Vagina (tissue), 2 donors: Measurements from ENCODE around the gene RGS3. TPM values are rescaled to one million over a fixed set of nuclear protein-coding genes. Genes with fewer than 3 reads are reported as not detected.
"Not testable (repeated sequence)": the region's sequence is repeated elsewhere in the genome, so short reads cannot be mapped to it uniquely, and the experiment has no call there.

Source experiments
- DNase-seq, 2 donors: peaks; one replicate each; pipeline ENCODE4 v3.0.0-alpha.2; 2017; ENCODE audit errors: extremely low spot score in 2 of 2
- H3K27ac ChIP-seq: fragments of 200-600 bp; sonication (generic); one replicate; pipeline ENCODE4 v1.5.1; 2019
- H3K27me3 ChIP-seq: fragments of 200-600 bp; sonication (generic); one replicate; pipeline ENCODE4 v1.5.1; 2019
- H3K36me3 ChIP-seq, 2 donors: fragments of 200-600 bp; sonication (generic); one replicate each; pipeline ENCODE4 v1.5.1; 2017 to 2019
- H3K4me1 ChIP-seq: fragments of 200-600 bp; sonication (generic); one replicate; pipeline ENCODE4 v1.5.1; 2019
- H3K4me3 ChIP-seq, 2 donors: fragments of 200-600 bp; sonication (generic); 1 replicate in 1 of 2; 2 replicates in 1 of 2; pipeline ENCODE4 v1.5.1; 2016 to 2019
- H3K9me3 ChIP-seq: fragments of 200-600 bp; sonication (generic); one replicate; pipeline ENCODE4 v1.5.1; 2019
- POLR2A ChIP-seq, 2 donors: fragments of 450-650 bp; IDR thresholded peaks; one replicate each; pipeline ENCODE4 v1.6.1; 2017; ENCODE audit warnings: antibody characterized with exemption in 2 of 2, mild to moderate bottlenecking in 2 of 2, moderate library complexity in 2 of 2
- POLR2AphosphoS5 ChIP-seq, 2 donors: sonication (generic); formaldehyde crosslinking; IDR thresholded peaks; one replicate each; pipeline ENCODE4 v1.9.0; 2017; ENCODE audit warnings: antibody characterized with exemption in 2 of 2, mild to moderate bottlenecking in 2 of 2, low read depth in 1 of 2; ENCODE audit not compliant: insufficient read depth in 1 of 2
- intact Hi-C: fragments of 100-400 bp; cut with DNase I; formaldehyde crosslinking; loops from one replicate; pipeline ENCODE4 v1.15.1; 2023
- total RNA-seq: library from RNA; depleted of rRNA; stranded (reverse); fragments of >200 nt; gene quantifications from one replicate; pipeline ENCODE4 v1.2.3, GENCODE V29; 2016
- TF ChIP-seq, protein P1 (sequence below), 3 experiments: fragments of 450-650 bp in 2 of 3; fragments of 200-600 bp in 1 of 3; sonication (generic) in 1 of 3; IDR thresholded peaks; one replicate each; pipeline ENCODE4 v1.5.1; 2017 to 2019; ENCODE audit warnings: antibody characterized with exemption in 3 of 3, mild to moderate bottlenecking in 2 of 3, moderate library complexity in 2 of 3

Gene RGS3
- total RNA-seq, 1 donor from 2014 or later: 27.0 TPM

DNA sequence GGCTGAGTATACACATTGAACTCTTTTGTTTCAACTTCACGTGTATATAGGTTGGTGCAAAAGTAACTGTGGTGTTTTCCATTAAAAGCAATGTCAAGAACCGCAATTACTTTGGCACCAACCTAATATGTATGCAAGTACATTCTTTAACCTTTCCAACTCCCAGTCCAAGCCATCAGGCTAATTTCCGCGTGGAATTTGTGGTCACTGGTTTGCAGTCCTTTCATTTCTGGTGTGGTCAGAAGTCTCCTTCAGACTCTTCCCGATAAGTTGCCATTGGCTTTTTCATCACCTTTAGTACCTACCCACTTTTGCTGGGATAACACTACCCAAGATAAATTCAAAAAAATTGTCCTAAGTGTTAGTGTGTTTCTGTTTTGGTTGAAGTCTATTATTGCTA, 84.0 kb downstream of the RGS3 start:
- Histone ChIP-seq H3K4me1 (peaks cover 12% of the 10 kb centered on the region), H3K27me3 (no peaks in the 10 kb centered on the region), H3K4me3 (no peak overlapping the region), H3K9me3 (no peaks in the 10 kb centered on the region), H3K36me3 (no peaks in the 10 kb centered on the region), H3K27ac (no peak overlapping the region)
- intact Hi-C loops: no loop called here
- TF ChIP-seq POLR2AphosphoS5 (IDR thresholded peaks at IDR 0.05; ENCODE audit: insufficient read depth in 1 of 2, low read depth in 1 of 2): no peak
- TF ChIP-seq, protein P1, sequence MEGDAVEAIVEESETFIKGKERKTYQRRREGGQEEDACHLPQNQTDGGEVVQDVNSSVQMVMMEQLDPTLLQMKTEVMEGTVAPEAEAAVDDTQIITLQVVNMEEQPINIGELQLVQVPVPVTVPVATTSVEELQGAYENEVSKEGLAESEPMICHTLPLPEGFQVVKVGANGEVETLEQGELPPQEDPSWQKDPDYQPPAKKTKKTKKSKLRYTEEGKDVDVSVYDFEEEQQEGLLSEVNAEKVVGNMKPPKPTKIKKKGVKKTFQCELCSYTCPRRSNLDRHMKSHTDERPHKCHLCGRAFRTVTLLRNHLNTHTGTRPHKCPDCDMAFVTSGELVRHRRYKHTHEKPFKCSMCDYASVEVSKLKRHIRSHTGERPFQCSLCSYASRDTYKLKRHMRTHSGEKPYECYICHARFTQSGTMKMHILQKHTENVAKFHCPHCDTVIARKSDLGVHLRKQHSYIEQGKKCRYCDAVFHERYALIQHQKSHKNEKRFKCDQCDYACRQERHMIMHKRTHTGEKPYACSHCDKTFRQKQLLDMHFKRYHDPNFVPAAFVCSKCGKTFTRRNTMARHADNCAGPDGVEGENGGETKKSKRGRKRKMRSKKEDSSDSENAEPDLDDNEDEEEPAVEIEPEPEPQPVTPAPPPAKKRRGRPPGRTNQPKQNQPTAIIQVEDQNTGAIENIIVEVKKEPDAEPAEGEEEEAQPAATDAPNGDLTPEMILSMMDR (IDR thresholded peaks at IDR 0.05): no peak
- no peak for TF ChIP-seq POLR2A (IDR thresholded peaks at IDR 0.05)
- DNase-seq: no peak

DNA sequence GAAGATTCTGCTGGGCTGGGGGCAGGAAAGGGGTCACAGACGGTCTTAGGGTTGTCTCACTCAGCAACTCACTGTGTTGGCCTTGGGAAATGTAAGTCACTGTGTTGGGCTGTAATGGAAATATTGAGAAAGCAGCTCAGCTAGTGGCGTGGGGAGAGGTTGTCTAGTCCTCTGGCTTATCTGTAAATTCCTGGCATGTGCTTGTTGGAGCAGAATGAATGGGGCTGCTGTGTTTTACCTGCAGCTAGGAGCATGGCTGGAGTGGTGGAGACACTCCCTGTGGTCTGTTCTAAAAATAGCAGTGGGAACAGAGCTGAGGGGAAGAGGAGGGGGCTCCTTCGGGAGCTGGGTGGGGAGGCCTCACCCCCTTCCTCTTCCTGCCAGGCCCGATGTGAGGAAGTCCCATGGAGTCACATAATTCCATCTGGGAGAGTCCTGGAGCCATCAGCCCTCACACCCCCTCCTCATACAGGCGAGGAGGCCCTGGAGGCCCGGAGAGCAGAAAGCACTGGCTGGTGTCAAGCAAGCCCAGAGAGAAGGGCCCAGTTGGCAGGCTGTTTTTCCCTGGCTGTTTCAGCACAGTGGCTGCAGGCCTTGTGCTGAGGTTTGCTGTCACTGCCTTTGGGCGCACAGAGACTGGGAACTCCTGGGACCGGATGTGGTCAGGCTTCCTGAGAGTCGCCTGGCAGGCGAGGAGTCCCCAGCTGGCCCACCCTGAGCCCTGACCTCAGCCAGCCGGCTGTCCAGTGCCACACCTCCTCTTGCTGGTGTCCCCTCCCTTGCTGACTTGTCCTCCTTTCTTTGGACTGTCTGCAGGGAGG, 84.9 kb downstream of the RGS3 start:
- Histone ChIP-seq H3K4me1 (peaks cover 12% of the 10 kb centered on the region), H3K27me3 (no peaks in the 10 kb centered on the region), H3K27ac (no peak overlapping the region), H3K9me3 (no peaks in the 10 kb centered on the region), H3K36me3 (no peaks in the 10 kb centered on the region), H3K4me3 (no peak overlapping the region)
- DNase-seq: no peak
- TF ChIP-seq POLR2AphosphoS5 (IDR thresholded peaks at IDR 0.05; ENCODE audit: insufficient read depth in 1 of 2, low read depth in 1 of 2): peak in 1 of 2 donors; percentile 35
- TF ChIP-seq, protein P1 (IDR thresholded peaks at IDR 0.05): no peak
- intact Hi-C loops: no loop called here

DNA sequence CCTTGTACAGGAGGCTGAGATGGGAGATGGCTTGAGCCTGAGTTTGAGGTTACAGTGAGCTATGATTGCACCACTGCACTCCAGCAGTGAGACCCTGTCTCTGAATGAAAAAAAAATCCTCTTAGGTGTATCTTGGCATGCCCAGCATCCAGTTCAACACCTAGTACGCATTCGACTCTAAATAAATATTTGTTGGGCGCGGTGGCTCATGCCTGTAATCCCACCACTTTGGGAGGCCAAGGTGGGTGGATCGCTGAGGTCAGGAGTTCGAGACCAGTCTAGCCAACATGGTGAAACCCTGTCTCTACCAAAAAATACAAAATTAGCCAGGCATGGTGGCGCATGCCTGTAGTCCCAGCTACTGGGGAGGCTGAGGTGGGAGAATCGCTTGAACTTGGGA, 86.4 kb downstream of the RGS3 start:
- not testable (repeated sequence) for DNase-seq, H3K27ac ChIP-seq

DNA sequence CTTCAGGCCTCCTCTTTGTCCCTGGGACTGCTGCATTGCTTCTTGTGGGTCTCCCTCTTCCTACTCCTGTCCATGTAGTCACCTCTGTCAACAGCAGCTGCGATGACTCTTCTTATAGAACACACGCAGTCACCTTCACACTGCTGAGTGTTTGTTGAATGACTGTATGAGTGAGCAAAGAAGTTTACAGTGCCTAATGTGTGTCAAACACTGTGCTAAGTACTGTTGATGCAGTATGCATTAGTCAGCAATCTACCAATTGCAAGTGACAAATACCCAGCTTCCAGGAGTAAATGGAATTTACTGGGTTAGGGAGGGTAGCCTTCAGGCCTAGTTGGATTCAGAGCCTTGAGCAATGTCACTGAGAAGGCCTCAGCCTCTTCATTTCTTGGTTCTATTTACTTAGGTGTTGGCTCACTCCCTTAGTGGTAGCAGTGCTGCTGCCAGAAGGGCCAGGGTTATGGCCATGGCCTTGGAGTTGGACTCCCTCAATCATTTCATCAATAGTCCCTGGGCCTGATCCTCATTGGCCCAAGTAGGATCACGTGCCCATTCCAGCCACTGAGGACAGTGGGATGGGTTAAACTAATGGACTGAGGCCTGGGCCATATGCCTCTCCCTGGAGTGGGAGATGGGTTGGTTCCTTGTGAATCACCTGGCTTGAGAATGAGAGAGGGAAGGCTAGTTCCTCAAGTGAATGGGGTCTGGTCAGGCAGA, 93.5 kb downstream of the RGS3 start:
- Histone ChIP-seq H3K27ac (no peak overlapping the region), H3K9me3 (no peaks in the 10 kb centered on the region), H3K36me3 (no peaks in the 10 kb centered on the region), H3K4me1 (peaks cover 13% of the 10 kb centered on the region), H3K27me3 (no peaks in the 10 kb centered on the region), H3K4me3 (no peak overlapping the region)
- intact Hi-C loops: no loop called here
- no peak for TF ChIP-seq POLR2A (IDR thresholded peaks at IDR 0.05)
- TF ChIP-seq POLR2AphosphoS5 (IDR thresholded peaks at IDR 0.05; ENCODE audit: insufficient read depth in 1 of 2, low read depth in 1 of 2): no peak
- TF ChIP-seq, protein P1 (IDR thresholded peaks at IDR 0.05): no peak
- DNase-seq: no peak

More for the DNA sequence above, 86.4 kb downstream of the RGS3 start:
- H3K27me3 ChIP-seq, H3K4me3 ChIP-seq, H3K9me3 ChIP-seq, H3K36me3 ChIP-seq, intact Hi-C loops: not testable (repeated sequence)
- peaks cover 12% of the 10 kb centered on the region for H3K4me1 ChIP-seq

DNA sequence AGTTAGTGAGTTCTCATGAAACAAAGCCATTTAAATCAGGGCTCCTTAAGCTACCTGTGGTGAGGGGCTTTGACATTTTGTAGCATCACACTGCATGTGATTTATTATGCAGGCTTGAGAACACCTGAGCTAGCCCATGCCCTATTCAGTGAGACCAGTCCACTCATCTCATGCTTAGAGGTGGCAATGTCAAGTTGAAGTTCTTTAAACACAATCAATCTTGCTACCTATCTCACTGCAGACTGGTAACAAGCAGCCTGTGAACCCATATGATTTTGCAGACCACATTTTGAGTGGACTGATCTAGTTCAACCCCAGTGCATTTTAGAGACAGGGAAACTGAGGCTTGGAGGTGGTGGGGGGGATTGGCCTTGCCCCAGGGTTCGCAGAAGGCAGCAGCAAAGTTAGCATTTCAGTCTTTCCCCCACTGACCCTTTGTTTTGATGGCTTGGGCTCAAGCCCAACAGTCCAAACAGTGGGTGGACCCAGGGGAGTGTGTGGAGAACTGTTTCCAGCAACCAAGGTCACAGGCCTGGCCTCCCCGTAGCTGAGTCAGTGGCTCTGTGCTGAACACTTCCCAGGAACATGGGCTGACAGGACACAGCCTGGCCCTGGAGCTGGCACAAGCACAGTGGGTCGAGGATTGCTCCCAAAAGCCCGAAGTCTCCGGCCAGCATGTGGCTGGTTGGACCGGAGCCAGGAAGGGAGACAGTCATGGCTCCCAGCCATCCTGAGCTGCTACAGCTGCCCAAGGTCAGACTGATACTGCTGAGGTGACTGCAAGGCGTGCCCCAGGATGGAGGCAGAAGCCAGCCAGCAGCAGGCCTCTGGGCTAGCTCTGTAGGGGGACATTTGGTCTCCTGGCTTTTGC, 95.3 kb downstream of the RGS3 start:
- DNase-seq: no peak
- Histone ChIP-seq H3K4me1 (peaks cover 15% of the 10 kb centered on the region), H3K27me3 (no peaks in the 10 kb centered on the region), H3K4me3 (no peak overlapping the region), H3K27ac (peak overlapping the region; percentile 54), H3K9me3 (no peaks in the 10 kb centered on the region), H3K36me3 (no peaks in the 10 kb centered on the region)
- TF ChIP-seq POLR2AphosphoS5 (IDR thresholded peaks at IDR 0.05; ENCODE audit: insufficient read depth in 1 of 2, low read depth in 1 of 2) (peak in 1 of 2 donors; percentile 64), POLR2A (IDR thresholded peaks at IDR 0.05) (no peak)
- TF ChIP-seq, protein P1 (IDR thresholded peaks at IDR 0.05): no peak
- intact Hi-C loops: no loop called here
